OCI-M2 (cell line): ENCODE data around the gene SMARCAD1.

Experiments
- DNase-seq: peaks from one replicate; lab custom pipeline; 2025; ENCODE audit not compliant: unreplicated experiment; lab: John Stamatoyannopoulos, UW

Gene SMARCAD1

DNA sequence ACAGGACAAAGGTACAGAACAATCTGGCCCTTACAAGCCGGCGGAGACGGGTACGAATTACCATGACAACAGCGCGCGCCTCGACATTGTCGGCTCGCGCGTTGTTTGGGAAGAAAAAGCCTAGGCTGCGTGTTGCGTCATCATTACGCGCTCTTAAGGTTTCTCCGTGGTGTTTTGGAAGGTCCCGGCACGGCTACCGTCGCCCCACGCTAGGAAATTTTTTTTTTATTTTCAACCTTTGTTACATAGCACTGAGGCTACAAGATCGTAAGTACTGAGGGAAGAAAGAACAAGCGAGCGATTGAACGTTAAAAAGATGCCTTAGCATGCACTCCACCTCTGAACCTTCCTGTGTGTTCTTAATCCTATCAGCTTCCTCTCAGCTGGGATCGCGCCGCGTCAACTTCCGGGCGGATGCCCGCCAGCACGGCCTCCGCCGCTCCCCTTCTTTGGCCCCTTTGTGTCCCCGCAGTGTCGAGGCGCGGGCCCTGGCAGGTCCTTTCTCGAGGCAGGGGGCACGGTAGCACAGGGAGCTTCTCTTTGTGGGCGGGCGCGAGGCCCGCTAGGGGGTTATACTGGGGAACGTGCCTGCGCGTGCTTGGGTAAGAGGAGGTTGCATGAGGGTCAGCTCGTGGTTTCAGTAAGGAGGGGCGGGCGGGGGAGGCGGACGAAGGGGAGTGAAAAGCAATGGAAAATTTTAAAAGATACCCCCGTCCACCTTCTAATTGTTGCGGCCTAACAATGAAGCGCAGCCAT is at the start of gene SMARCAD1:
Gene SMARCAD1 (plus strand): TSS at position 397 of the 756 bp plus-strand sequence. CDS start 530 bp downstream, outside the sequence.
- DNase-seq = peak; percentile 64

- no peak for DNase-seq
These were observed 48.8 kb upstream of the SMARCAD1 start for GRCh38 chr4:94158883-94159282.

GRCh38 chr4:94159790-94160189 is 47.9 kb upstream of the SMARCAD1 start:
- no peak for DNase-seq

GRCh38 chr4:94160774-94161173 is 46.9 kb upstream of the SMARCAD1 start:
- no peak for DNase-seq

DNA sequence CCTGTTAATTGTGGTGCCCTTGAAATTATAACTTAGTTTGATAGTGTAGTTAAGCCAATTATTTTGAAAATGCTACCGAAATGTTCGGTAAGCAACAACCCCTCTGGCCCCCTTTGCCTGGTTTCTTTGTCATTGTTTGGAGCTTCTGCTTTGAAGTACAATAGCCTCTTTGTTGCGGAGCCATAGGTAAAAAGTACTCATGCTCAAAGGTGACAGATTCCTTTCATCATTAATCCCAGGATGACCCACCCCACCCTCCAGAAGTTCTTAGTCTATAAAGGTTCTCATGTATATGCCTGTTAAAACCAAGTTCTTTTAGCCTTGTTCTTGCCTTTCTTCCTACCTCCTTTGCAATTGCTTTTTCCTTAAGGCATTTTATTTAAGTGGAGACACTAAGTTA is 42.4 kb upstream of the SMARCAD1 start:
- DNase-seq = no peak

DNA sequence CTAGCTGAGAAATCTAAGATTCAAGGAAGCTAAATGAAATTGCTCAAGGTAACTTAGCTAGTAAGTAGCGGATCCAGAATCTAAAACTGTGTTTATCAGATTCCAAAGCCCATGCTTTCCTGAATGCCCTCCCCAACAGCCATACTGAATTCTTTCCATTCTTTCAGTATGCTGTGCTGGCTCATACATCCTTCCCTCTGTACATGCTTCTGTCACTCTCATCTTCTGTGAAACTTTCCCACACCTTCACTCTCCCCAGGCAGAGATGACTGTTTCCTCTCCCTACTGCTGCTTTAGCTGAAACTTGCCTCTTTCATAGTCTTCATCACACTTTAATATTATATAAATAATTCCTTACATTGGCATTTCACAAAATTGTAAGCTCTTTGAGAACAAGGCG is 39.3 kb upstream of the SMARCAD1 start:
- DNase-seq = no peak

GRCh38 chr4:94169803-94170372 is 37.8 kb upstream of the SMARCAD1 start:
- no peak for DNase-seq

GRCh38 chr4:94171616-94172015 is 36.0 kb upstream of the SMARCAD1 start:
- no peak for DNase-seq

DNA sequence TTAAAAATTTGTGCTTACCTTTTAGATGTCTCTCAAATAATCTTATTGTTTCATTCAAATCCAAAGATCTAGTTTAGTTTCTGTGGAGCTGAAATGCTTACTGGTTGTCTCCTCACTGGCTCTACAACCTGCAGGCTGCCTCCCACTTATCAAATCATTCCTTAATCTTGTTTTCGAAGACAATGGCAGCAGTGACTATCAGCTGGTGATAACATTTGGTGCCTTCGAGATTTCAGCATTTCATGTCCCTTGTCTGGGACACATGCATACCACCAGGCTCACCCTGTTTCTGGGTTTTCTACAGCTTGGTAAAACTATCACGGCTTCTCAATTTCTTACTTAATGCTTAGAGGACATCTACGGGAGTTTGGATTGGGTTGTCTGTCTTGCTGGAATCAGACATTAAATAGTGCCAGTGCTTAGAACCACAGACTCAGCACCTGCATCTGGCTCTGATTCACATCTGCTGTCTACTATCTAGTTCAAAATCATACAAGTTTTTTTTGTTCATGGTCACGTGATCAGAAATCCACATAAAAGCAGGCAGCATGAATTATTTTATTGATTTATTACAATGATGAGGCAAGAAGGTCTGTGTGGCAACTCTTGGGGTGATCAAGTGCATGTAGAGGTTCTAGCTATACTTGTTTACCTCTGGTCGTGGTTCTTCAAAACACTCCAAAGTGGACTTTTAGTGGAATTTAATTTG is 32.0 kb upstream of the SMARCAD1 start:
- no peak for DNase-seq

GRCh38 chr4:94177822-94178221 is 29.8 kb upstream of the SMARCAD1 start:
- no peak for DNase-seq

GRCh38 chr4:94181815-94182214 is 25.9 kb upstream of the SMARCAD1 start:
- DNase-seq = no peak

- no peak for DNase-seq
These were observed 4.9 kb upstream of the SMARCAD1 start for GRCh38 chr4:94202769-94203168.

GRCh38 chr4:94208266-94208665 is 601 bp downstream of the SMARCAD1 start:
- no peak for DNase-seq

GRCh38 chr4:94208918-94209317 is 1.3 kb downstream of the SMARCAD1 start:
- no peak for DNase-seq

DNA sequence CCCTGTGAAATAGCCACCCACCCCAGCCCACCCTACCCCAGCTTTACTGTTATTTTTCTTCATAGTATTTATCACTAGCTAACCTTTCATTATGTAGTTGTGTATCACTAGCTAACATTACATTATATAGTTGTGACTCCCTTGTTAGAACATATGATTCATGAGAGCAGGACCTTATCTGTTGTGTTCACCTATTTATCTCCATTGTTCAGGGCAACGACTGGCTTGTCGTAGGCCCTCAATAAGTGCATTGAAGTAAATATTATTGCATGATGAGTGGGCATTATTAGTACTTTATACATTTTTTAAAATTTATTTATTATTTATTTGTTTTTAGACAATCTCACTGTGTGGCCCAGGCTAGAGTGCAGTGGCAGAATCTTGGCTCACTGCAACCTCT is 4.2 kb downstream of the SMARCAD1 start:
- DNase-seq = no peak

DNA sequence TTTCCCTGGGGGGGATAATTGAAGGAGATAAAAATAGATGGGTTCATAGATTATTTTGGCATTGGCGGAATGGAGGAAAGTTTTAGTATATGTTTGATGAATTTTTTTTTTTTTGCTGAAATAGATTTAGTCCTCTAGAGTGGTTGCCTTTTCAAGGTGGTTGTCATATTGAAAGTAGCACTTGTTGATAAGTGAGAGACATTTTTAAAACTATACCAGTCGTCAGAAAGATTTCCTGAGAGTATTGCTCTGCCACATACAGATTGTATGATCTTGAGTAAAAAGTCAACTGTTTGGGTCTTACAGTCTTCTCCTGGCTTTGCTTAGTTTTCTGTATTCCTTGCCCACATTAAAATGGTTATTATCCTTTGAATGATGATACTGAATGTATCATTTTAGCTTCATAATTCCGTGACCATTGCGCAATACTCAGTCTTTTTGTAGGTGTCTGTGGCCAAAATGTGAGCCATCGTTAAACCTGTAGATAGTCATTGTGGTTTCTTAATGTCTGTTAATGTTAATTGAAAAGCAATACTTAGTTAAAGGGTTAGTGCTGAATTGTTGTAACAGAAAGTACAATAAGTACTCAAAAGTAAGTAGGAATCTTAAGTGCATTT is 7.1 kb downstream of the SMARCAD1 start:
- DNase-seq = no peak

DNA sequence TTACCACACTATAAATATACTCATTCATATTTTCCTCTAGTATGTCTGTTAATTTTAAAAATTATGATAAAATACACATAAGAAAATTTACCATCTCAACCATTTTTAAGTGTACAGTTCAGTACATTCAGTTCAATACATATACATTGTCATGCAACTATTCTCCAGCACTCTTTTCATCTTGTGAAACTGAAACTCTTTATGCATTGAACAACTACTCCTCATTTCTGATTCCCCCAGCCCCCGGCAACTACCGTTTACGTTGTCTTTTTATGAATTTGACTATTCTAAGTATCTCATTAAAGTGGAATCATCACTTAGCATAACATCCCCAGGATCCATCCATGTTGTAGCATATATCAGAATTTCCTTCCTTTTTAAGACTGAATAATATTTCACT is 8.7 kb downstream of the SMARCAD1 start:
- no peak for DNase-seq

- no peak for DNase-seq
These were observed 11.7 kb downstream of the SMARCAD1 start for GRCh38 chr4:94219402-94219801.

DNA sequence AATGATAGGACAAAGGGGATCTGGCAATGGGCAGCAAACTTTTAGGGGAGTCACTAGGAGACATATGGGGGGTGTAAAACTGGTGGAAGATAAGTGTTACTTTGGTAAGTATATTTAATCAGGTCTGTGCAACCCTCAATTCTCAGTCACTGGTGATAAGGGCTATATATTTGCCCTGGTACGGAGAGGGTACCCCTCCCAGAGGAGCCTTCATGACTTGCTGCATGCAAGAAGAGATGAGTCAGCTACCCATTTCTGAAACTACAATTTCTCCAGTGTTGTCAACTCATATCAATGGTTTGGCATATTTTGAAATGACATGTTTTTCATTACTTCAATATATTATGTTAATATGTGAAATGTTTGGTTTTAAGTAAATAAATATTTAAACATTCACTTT is 14.3 kb downstream of the SMARCAD1 start:
- no peak for DNase-seq

GRCh38 chr4:94225449-94225848 is 17.8 kb downstream of the SMARCAD1 start:
- DNase-seq = no peak

- no peak for DNase-seq
These were observed 19.1 kb downstream of the SMARCAD1 start for GRCh38 chr4:94226763-94227162.
